C4-2B (cell line): ENCODE measurements around the gene KLHL28.

Experiments
- ZFX ChIP-seq: fragments of 450-650 bp; IDR thresholded peaks from 2 replicates; pipeline ENCODE4 v1.6.1; 2017
- TF ChIP-seq, protein P1 (sequence below): fragments of 450-650 bp; conservative IDR thresholded peaks from 2 replicates; pipeline ENCODE4 v1.5.1; 2017; ENCODE audit warnings: mild to moderate bottlenecking

DNA sequence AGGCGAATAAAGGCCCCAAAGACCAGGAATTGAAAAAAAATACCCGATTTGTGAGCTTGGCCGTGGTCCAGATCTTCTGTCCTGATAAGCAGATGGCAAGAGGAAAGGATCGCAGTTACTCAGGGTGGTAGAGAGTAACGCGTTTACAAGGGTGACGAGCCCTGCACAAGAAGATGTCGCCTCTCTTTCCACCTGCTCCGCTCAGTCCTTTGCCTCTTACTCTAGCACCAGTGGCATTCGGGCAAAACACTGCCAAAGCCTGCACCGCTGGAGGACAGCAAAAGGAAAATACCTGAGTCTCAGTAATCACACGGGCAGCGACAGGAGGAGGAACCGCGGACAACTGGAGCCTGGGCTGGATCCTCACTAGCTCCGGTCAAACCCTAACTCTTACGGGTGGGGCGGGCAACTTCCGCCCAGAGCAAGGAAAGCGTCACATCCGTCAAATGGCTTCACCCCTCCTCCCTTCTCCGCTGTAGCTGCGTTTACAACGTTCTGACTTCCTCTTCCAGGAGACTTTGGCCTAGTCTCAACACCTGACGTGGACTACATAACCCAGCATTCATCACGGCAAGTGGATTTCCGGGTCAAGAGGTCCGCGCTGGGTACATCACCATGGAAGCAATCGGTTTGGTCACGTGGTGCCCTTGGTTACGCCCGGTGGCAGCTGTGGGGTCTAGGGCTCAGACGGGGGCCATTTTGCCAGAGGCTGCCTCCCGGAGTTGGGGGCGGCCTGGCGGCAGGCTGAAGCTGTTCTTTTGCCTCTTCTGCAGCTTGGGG lies at the start of gene KLHL28, which contains the start of gene TOGARAM1:
- TF ChIP-seq, protein P1, sequence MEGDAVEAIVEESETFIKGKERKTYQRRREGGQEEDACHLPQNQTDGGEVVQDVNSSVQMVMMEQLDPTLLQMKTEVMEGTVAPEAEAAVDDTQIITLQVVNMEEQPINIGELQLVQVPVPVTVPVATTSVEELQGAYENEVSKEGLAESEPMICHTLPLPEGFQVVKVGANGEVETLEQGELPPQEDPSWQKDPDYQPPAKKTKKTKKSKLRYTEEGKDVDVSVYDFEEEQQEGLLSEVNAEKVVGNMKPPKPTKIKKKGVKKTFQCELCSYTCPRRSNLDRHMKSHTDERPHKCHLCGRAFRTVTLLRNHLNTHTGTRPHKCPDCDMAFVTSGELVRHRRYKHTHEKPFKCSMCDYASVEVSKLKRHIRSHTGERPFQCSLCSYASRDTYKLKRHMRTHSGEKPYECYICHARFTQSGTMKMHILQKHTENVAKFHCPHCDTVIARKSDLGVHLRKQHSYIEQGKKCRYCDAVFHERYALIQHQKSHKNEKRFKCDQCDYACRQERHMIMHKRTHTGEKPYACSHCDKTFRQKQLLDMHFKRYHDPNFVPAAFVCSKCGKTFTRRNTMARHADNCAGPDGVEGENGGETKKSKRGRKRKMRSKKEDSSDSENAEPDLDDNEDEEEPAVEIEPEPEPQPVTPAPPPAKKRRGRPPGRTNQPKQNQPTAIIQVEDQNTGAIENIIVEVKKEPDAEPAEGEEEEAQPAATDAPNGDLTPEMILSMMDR, result no peak
- no peak for TF ChIP-seq ZFX
